ENCODE measurements around the gene GNB2. TPM values are rescaled to one million over a fixed set of nuclear protein-coding genes. Genes with fewer than 3 reads are reported as not detected.

Gene GNB2
- total and polyA plus RNA-seq, 7 experiments from 2014 or later: 35.8 to 215 (median 114) TPM

Other genes starting within 250 kb of the GNB2 start
- 10 to 100 TPM in 3 of 5 experiments, 1 to 10 TPM in 2; 4.1 to 18.6 (median 10.3) TPM for gene ZCWPW1, start 245.0 kb upstream of the GNB2 start, total RNA-seq
- gene ZCWPW1, start 245.0 kb upstream of the GNB2 start, polyA plus RNA-seq: 1 to 10 TPM; 5.6 to 5.9 TPM
- gene MEPCE, start 243.9 kb upstream of the GNB2 start, total RNA-seq: 10 to 100 TPM; 47.9 to 68.2 (median 65.1) TPM
- gene MEPCE, start 243.9 kb upstream of the GNB2 start, polyA plus RNA-seq: 10 to 100 TPM; 12.2 to 20.5 TPM
- gene PPP1R35, start 237.2 kb upstream of the GNB2 start, total RNA-seq: 10 to 100 TPM; 33.5 to 80.0 (median 65.7) TPM
- 10 to 100 TPM; 25.1 to 52.7 TPM for gene PPP1R35, start 237.2 kb upstream of the GNB2 start, polyA plus RNA-seq
- gene SPACDR, start 209.5 kb upstream of the GNB2 start, total RNA-seq: 1 to 10 TPM; 1.6 to 7.8 (median 2.2) TPM
- under 1 TPM in 1 of 2 donors, not detected in 1; 0.85 TPM for gene SPACDR, start 209.5 kb upstream of the GNB2 start, polyA plus RNA-seq
- gene TSC22D4, start 194.5 kb upstream of the GNB2 start, total RNA-seq: 100 to 1,000 TPM in 4 of 5 experiments, 10 to 100 TPM in 1; 75.6 to 124 (median 115) TPM
- gene TSC22D4, start 194.5 kb upstream of the GNB2 start, polyA plus RNA-seq: 10 to 100 TPM; 23.7 to 30.1 TPM
- under 1 TPM; 0.11 to 0.64 (median 0.44) TPM for gene NYAP1, start 189.8 kb upstream of the GNB2 start, total RNA-seq
- not detected for gene NYAP1, start 189.8 kb upstream of the GNB2 start, polyA plus RNA-seq
- 10 to 100 TPM; 15.8 to 42.4 (median 23.3) TPM for gene AGFG2, start 134.5 kb upstream of the GNB2 start, total RNA-seq
- 1 to 10 TPM; 5.7 to 9.8 TPM for gene AGFG2, start 134.5 kb upstream of the GNB2 start, polyA plus RNA-seq
- gene SAP25, start 99.8 kb upstream of the GNB2 start, total RNA-seq: 100 to 1,000 TPM in 2 of 5 experiments, 10 to 100 TPM in 3; 29.1 to 174 (median 71.3) TPM
- under 1 TPM in 1 of 2 donors, not detected in 1; 0.48 TPM for gene SAP25, start 99.8 kb upstream of the GNB2 start, polyA plus RNA-seq
- 100 to 1,000 TPM; 199 to 504 (median 407) TPM for gene LRCH4, start 87.6 kb upstream of the GNB2 start, total RNA-seq
- 100 to 1,000 TPM; 143 to 199 TPM for gene LRCH4, start 87.6 kb upstream of the GNB2 start, polyA plus RNA-seq
- 1 to 10 TPM in 4 of 5 experiments, under 1 TPM in 1; 0.75 to 3.1 (median 1.7) TPM for gene FBXO24, start 87.4 kb upstream of the GNB2 start, total RNA-seq
- gene FBXO24, start 87.4 kb upstream of the GNB2 start, polyA plus RNA-seq: 1 to 10 TPM; 2.0 TPM
- gene PCOLCE, start 71.4 kb upstream of the GNB2 start, total RNA-seq: 10 to 100 TPM in 1 of 5 experiments, 1 to 10 TPM in 4; 9.1 to 11.7 (median 9.5) TPM
- gene PCOLCE, start 71.4 kb upstream of the GNB2 start, polyA plus RNA-seq: under 1 TPM in 1 of 2 donors, not detected in 1; 0.64 TPM
- 10 to 100 TPM in 4 of 5 experiments, 1 to 10 TPM in 1; 8.8 to 54.9 (median 13.1) TPM for gene MOSPD3, start 61.2 kb upstream of the GNB2 start, total RNA-seq
- gene MOSPD3, start 61.2 kb upstream of the GNB2 start, polyA plus RNA-seq: 10 to 100 TPM; 20.4 to 20.6 TPM
- gene TFR2, start 32.2 kb upstream of the GNB2 start, total RNA-seq: 10 to 100 TPM in 1 of 5 experiments, 1 to 10 TPM in 4; 1.8 to 14.4 (median 4.0) TPM
- 1 to 10 TPM in 1 of 2 donors, under 1 TPM in 1; 0.55 to 1.3 TPM for gene TFR2, start 32.2 kb upstream of the GNB2 start, polyA plus RNA-seq
- gene ACTL6B, start 17.3 kb upstream of the GNB2 start, total RNA-seq: not detected
- gene ACTL6B, start 17.3 kb upstream of the GNB2 start, polyA plus RNA-seq: not detected
- 100 to 1,000 TPM in 2 of 5 experiments, 10 to 100 TPM in 3; 48.3 to 125 (median 91.4) TPM for gene GIGYF1, start 20.5 kb downstream of the GNB2 start, total RNA-seq
- 1 to 10 TPM; 1.4 to 2.9 TPM for gene GIGYF1, start 20.5 kb downstream of the GNB2 start, polyA plus RNA-seq
- 10 to 100 TPM in 4 of 5 experiments, 1 to 10 TPM in 1; 8.9 to 38.2 (median 15.0) TPM for gene POP7, start 32.4 kb downstream of the GNB2 start, total RNA-seq
- 10 to 100 TPM; 37.3 to 56.4 TPM for gene POP7, start 32.4 kb downstream of the GNB2 start, polyA plus RNA-seq
- not detected for gene EPO, start 46.7 kb downstream of the GNB2 start, total RNA-seq
- not detected for gene EPO, start 46.7 kb downstream of the GNB2 start, polyA plus RNA-seq
- not detected for gene ZAN, start 59.9 kb downstream of the GNB2 start, total RNA-seq
- gene ZAN, start 59.9 kb downstream of the GNB2 start, polyA plus RNA-seq: not detected
- gene EPHB4, start 153.8 kb downstream of the GNB2 start, total RNA-seq: 10 to 100 TPM in 1 of 5 experiments, 1 to 10 TPM in 4; 1.9 to 13.2 (median 7.9) TPM
- under 1 TPM in 1 of 2 donors, not detected in 1; 0.23 TPM for gene EPHB4, start 153.8 kb downstream of the GNB2 start, polyA plus RNA-seq
- 10 to 100 TPM; 50.4 to 78.6 (median 62.7) TPM for gene SLC12A9, start 179.0 kb downstream of the GNB2 start, total RNA-seq
- 1 to 10 TPM; 5.0 to 7.8 TPM for gene SLC12A9, start 179.0 kb downstream of the GNB2 start, polyA plus RNA-seq
- 10 to 100 TPM in 4 of 5 experiments, 1 to 10 TPM in 1; 8.0 to 28.1 (median 10.4) TPM for gene TRIP6, start 193.6 kb downstream of the GNB2 start, total RNA-seq
- gene TRIP6, start 193.6 kb downstream of the GNB2 start, polyA plus RNA-seq: 1 to 10 TPM; 3.4 to 3.9 TPM
- gene SRRT, start 201.4 kb downstream of the GNB2 start, total RNA-seq: 100 to 1,000 TPM; 212 to 271 (median 261) TPM
- 10 to 100 TPM; 43.6 to 64.4 TPM for gene SRRT, start 201.4 kb downstream of the GNB2 start, polyA plus RNA-seq
- 10 to 100 TPM in 1 of 5 experiments, 1 to 10 TPM in 4; 2.1 to 11.1 (median 3.5) TPM for gene UFSP1, start 216.0 kb downstream of the GNB2 start, total RNA-seq
- 1 to 10 TPM in 1 of 2 donors, under 1 TPM in 1; 0.99 to 1.9 TPM for gene UFSP1, start 216.0 kb downstream of the GNB2 start, polyA plus RNA-seq
- under 1 TPM in 3 of 5 experiments, not detected in 2; 0.11 to 0.32 (median 0.22) TPM for gene ACHE, start 222.1 kb downstream of the GNB2 start, total RNA-seq
- gene ACHE, start 222.1 kb downstream of the GNB2 start, polyA plus RNA-seq: not detected

Measured in naive thymus-derived CD4-positive, alpha-beta T cell (primary cell).